HepG2 (cell line): ENCODE results near the gene TUBE1. TPM values are rescaled to one million over a fixed set of nuclear protein-coding genes. Genes with fewer than 3 reads are reported as not detected.
A peak's percentile ranks its signal among the peaks of the same experiment; 100 is the strongest.

ENCODE experiments used
- CCDC6 ChIP-seq: sonication (generic); formaldehyde crosslinking; IDR thresholded peaks from 2 replicates; pipeline ENCODE4 v1.8.1; 2022; ENCODE audit warnings: mild to moderate bottlenecking, missing genetic modification reagents, moderate library complexity
- HNF1B ChIP-seq: sonication (generic); formaldehyde crosslinking; IDR thresholded peaks from 2 replicates; pipeline ENCODE4 v1.5.1; 2020; ENCODE audit warnings: mild to moderate bottlenecking, moderate library complexity, missing genetic modification reagents
- HNF4G ChIP-seq, 2 experiments: sonication (generic) in 1 of 2; formaldehyde crosslinking in 1 of 2; IDR thresholded peaks; 2 replicates each; pipeline versions ENCODE4 v1.4.0 to v1.6.1; 2011 to 2020; ENCODE audit warnings: borderline replicate concordance in 2 of 2, low read depth in 2 of 2, mild to moderate bottlenecking in 2 of 2, low read length in 1 of 2, missing genetic modification reagents in 1 of 2, moderate library complexity in 1 of 2
- ZNF574 ChIP-seq: sonication (generic); formaldehyde crosslinking; IDR thresholded peaks from 2 replicates; pipeline ENCODE4 v1.4.0; 2020; ENCODE audit warnings: missing genetic modification reagents
- polyA plus RNA-seq, 8 experiments: library from polyadenylated mRNA; depleted of rRNA in 3 of 8; stranded (reverse) in 7 of 8; unstranded in 1 of 8; fragments of >200 nt; fragmentation: Illumina TruSeq in 4 of 8; extraction: Trizol in 4 of 8; gene quantifications; 2 replicates each; pipeline versions ENCODE4 v1.2.1 to v1.2.3, GENCODE V29; 2011 to 2016; ENCODE audit warnings: low read depth in 4 of 8, missing spikeins in 1 of 8, mixed read lengths in 1 of 8; ENCODE audit not compliant: insufficient read depth in 1 of 8
- total RNA-seq, 5 experiments: library from RNA; depleted of rRNA; stranded (reverse); fragments of >200 nt; fragmentation: Illumina TruSeq; extraction: Trizol; gene quantifications; 2 replicates each; pipeline ENCODE4 v1.2.3, GENCODE V29; 2016; ENCODE audit warnings: low read depth in 1 of 5
- TF ChIP-seq, protein P1 (sequence below): sonication (generic); formaldehyde crosslinking; IDR thresholded peaks from one replicate; pipeline ENCODE4 v1.5.1; 2020; ENCODE audit warnings: mild to moderate bottlenecking, missing genetic modification reagents; ENCODE audit errors: not compliant biosample characterization
- TF ChIP-seq, protein P2 (sequence below): sonication (generic); formaldehyde crosslinking; IDR thresholded peaks from 2 replicates; pipeline ENCODE4 v1.8.0; 2022; ENCODE audit warnings: mild to moderate bottlenecking, missing genetic modification reagents, borderline replicate concordance
- TF ChIP-seq, protein P3 (sequence below): sonication (generic); formaldehyde crosslinking; IDR thresholded peaks from 2 replicates; pipeline ENCODE4 v1.8.1; 2023; ENCODE audit warnings: mild to moderate bottlenecking, missing genetic modification reagents

TUBE1 gene
- total and polyA plus RNA-seq, 2 of the 13 experiments (the other 11 are each of a cell fraction or from before 2014, with no cell fraction given), result 17.3 to 22.6 TPM

DNA sequence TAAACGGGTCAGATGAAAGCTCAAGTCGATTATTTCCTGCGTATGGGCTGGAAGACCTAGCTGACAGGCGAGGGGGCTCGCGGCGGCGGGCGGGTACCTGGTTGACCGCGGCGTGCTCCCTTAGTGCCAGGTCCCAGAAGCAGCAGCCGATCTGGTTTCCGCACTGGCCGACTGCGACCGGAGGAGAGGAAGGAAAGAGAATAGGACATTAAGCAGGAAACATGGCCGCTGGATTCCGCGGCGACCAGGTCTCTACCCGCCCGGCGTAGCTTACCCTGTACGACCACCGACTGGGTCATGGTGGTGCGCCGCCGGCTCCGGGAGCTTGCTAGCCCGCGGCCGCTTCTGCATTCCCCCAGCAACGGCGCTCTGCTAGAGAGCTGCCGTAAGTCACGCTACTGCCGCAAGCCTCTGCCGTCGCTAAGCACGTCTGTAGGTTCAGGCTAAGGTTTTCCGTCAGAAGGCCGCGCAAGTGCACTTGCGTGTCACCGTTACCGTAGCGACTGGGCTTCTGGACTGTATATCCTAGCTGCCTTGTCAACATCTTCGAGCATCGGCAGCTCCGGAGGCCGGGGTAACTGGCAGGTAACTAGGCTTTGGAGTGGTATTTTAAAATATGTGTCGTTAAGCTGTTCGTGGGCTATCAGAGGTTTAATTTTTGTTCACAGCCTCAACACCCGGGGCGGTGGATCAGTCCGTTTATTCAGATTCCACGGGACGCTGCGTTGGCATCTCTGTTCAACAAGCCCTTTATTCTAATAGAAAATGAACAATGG lies at the start of gene TUBE1, which contains the start of gene FAM229B (continued):
- TF ChIP-seq, protein P1, sequence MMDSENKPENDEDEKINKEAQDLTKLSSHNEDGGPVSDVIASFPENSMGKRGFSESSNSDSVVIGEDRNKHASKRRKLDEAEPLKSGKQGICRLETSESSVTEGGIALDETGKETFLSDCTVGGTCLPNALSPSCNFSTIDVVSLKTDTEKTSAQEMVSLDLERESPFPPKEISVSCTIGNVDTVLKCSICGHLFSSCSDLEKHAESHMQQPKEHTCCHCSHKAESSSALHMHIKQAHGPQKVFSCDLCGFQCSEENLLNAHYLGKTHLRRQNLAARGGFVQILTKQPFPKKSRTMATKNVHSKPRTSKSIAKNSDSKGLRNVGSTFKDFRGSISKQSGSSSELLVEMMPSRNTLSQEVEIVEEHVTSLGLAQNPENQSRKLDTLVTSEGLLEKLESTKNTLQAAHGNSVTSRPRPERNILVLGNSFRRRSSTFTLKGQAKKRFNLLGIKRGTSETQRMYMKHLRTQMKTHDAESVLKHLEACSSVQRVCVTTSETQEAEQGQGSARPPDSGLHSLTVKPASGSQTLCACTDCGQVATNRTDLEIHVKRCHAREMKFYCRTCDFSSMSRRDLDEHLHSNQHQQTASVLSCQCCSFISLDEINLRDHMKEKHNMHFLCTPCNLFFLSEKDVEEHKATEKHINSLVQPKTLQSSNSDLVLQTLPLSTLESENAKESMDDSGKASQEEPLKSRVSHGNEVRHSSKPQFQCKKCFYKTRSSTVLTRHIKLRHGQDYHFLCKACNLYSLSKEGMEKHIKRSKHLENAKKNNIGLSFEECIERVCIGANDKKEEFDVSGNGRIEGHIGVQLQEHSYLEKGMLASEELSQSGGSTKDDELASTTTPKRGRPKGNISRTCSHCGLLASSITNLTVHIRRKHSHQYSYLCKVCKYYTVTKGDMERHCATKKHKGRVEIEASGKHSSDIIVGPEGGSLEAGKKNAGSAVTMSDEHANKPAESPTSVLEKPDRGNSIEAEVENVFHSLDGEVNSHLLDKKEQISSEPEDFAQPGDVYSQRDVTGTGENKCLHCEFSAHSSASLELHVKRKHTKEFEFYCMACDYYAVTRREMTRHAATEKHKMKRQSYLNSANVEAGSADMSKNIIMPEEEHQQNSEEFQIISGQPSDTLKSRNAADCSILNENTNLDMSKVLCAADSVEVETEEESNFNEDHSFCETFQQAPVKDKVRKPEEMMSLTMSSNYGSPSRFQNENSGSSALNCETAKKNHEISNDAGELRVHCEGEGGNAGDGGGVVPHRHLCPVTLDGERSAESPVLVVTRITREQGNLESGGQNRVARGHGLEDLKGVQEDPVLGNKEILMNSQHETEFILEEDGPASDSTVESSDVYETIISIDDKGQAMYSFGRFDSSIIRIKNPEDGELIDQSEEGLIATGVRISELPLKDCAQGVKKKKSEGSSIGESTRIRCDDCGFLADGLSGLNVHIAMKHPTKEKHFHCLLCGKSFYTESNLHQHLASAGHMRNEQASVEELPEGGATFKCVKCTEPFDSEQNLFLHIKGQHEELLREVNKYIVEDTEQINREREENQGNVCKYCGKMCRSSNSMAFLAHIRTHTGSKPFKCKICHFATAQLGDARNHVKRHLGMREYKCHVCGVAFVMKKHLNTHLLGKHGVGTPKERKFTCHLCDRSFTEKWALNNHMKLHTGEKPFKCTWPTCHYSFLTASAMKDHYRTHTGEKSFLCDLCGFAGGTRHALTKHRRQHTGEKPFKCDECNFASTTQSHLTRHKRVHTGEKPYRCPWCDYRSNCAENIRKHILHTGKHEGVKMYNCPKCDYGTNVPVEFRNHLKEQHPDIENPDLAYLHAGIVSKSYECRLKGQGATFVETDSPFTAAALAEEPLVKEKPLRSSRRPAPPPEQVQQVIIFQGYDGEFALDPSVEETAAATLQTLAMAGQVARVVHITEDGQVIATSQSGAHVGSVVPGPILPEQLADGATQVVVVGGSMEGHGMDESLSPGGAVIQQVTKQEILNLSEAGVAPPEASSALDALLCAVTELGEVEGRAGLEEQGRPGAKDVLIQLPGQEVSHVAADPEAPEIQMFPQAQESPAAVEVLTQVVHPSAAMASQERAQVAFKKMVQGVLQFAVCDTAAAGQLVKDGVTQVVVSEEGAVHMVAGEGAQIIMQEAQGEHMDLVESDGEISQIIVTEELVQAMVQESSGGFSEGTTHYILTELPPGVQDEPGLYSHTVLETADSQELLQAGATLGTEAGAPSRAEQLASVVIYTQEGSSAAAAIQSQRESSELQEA (CRISPR knock-in tag), result peak; percentile 85
- TF ChIP-seq HNF4G (IDR thresholded peaks at IDR 0.05; ENCODE audit: borderline replicate concordance, low read depth, low read length), result no peak
- TF ChIP-seq HNF4G (CRISPR knock-in tag; IDR thresholded peaks at IDR 0.05; ENCODE audit: borderline replicate concordance, low read depth), result no peak
- TF ChIP-seq, protein P2, sequence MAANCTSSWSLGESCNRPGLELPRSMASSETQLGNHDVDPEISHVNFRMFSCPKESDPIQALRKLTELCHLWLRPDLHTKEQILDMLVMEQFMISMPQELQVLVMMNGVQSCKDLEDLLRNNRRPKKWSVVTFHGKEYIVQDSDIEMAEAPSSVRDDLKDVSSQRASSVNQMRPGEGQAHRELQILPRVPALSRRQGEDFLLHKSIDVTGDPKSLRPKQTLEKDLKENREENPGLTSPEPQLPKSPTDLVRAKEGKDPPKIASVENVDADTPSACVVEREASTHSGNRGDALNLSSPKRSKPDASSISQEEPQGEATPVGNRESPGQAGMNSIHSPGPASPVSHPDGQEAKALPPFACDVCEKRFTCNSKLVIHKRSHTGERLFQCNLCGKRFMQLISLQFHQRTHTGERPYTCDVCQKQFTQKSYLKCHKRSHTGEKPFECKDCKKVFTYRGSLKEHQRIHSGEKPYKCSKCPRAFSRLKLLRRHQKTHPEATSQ (CRISPR knock-in tag), result peak; percentile 80; the same call in 1 of the 2 replicates
- TF ChIP-seq CCDC6 (CRISPR knock-in tag), result peak; percentile 87
- TF ChIP-seq ZNF574, result peak; percentile 84
- TF ChIP-seq HNF1B, result peak; percentile 51; the same call in 1 of the 2 replicates
- TF ChIP-seq, protein P3, sequence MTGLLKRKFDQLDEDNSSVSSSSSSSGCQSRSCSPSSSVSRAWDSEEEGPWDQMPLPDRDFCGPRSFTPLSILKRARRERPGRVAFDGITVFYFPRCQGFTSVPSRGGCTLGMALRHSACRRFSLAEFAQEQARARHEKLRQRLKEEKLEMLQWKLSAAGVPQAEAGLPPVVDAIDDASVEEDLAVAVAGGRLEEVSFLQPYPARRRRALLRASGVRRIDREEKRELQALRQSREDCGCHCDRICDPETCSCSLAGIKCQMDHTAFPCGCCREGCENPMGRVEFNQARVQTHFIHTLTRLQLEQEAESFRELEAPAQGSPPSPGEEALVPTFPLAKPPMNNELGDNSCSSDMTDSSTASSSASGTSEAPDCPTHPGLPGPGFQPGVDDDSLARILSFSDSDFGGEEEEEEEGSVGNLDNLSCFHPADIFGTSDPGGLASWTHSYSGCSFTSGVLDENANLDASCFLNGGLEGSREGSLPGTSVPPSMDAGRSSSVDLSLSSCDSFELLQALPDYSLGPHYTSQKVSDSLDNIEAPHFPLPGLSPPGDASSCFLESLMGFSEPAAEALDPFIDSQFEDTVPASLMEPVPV (CRISPR knock-in tag), result peak; percentile 86
